HG03175 (cell line): Measurements from ENCODE around the gene GYG2.
"Not testable (repeated sequence)": the region's sequence is repeated elsewhere in the genome, so short reads cannot be mapped to it uniquely, and the experiment has no call there.

Experiments used
- ATAC-seq: cut with Tn5 transposase; IDR thresholded peaks from one replicate; pipeline ENCODE4 v1.9.1; 2021; ENCODE audit warnings: mild to moderate bottlenecking, moderate library complexity; ENCODE audit not compliant: unreplicated experiment

GYG2 gene

GRCh38 chrX:2812161-2812907 is 16.4 kb upstream of the GYG2 start:
- ATAC-seq, result not testable (repeated sequence)

DNA sequence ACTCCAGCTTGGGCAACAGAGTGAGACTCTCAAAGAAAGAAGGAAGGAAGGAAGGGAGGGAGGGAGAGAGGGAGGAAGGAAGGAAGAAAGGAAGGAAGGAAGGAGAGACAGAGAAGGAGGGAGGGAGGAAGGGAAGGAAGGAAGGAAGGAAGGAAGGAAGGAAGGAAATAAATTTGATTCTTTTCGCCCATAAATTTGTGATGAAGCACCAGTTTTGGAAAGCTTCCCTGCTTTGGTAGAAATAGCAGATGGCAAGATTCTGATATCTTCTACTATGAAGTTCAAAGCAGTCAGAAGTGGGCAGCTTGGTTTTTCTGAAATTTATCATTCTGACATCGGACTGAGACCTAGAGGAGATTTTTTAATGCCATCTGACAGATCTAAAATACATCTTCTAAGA is 11.7 kb upstream of the GYG2 start:
- no peak for ATAC-seq

DNA sequence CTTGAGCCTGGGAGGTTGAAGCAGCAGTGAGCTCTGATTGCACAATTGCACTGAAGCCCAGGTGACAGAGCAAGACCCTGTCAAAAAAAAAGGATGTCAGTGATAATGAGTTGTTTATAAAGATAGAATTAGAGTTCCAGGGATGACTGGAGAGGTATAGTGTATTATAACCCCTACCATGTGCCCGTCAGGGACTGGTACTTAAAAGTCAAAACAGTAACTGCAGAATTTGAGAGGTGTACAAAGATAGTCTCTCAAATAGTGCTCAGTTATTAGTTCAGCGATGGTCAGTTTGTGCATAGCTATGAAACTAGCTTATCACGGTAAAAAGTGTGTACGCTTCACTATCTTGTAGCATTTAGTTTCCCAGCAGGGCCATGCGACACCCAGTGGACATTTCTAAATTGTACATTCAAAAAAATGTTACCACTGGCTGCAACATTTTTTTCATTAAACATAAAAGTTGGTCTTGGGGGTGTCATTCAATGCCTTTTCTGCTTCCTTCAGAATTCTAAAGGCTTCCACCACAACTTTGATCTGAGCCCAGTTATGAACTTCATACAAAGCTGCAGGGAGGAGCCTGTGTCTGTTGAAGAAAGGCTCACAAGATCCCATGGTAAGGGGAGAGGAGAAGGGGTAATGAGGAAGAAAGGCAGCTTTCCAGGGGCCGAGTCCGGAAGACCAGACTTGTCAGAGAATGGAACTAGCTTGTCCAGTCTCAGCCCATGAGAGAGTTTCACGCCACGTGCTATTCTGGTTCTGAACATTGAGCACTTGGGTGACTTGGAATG is 9.2 kb upstream of the GYG2 start:
- ATAC-seq, result no peak

- ATAC-seq, result no peak
These were observed 8.5 kb upstream of the GYG2 start for GRCh38 chrX:2820136-2820771.

DNA sequence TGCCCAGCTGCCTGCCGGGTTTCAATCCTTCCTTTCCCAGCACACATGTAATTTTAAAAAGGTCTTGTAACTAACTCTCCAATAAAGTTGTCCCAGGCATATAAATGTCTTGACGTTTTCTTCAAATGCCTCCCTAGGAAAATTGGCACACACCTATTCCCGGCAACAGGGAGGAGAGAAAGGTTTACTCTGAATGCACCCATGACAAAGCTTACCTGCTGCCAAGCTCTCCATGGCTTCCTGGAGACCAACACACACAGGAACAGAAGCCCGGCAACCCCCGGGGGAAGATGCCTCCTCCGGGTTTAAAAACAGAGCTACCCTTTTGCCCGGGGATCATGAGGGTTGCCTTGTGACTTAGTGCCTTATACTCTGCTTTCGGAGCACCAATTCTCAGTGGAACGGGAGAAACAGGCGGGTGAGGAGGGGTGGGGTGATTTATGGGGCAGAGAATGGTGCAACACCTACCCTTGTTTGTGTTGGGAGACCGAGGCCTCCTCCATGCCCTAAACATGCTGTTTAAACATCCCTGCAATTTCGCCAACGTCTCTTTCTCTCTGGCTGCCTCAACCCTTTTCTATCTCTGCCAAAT is 4.8 kb upstream of the GYG2 start:
- no peak for ATAC-seq

DNA sequence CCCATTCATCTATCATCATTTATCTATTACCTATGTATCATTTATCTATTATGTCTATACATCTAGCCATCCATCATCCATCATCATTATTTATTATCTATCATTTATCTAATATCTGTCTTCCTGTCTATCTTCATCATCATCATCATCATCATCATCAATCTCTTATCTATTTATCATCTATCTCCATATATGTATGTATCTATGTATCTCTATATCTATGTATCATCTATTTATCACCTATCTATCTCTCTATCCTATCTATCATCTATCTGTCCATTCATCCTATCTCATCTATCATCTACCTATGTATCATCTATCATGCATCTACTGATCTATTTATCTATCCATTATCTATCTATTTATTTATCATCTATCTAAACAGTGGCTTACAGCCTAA is 3.8 kb upstream of the GYG2 start:
- no peak for ATAC-seq

DNA sequence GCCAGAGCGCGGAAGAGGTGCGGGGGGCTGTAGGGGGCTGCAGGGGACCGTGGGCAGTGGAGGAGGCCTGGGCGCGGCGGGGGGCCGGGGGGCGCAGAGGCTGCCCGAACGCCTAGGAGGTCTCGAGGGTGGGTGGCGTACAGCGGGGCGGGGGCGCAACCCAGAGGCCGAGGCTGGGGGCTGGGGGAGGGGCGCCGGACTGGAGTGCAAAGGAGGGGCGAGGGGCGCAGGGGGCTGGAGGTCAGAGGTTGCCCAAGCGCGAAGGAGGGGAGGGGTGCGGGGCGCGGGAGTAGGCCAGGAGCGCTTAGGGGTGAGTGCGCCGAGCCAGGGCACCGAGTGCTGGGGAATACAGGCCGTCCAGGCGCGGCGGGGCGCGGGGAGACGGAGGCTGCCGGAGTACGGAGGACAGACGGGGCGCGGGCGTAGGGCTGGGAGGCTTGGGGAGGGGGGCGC is 255 bp downstream of the GYG2 start:
- ATAC-seq, result no peak

GRCh38 chrX:2829469-2830246 is 928 bp downstream of the GYG2 start:
- ATAC-seq, result no peak

DNA sequence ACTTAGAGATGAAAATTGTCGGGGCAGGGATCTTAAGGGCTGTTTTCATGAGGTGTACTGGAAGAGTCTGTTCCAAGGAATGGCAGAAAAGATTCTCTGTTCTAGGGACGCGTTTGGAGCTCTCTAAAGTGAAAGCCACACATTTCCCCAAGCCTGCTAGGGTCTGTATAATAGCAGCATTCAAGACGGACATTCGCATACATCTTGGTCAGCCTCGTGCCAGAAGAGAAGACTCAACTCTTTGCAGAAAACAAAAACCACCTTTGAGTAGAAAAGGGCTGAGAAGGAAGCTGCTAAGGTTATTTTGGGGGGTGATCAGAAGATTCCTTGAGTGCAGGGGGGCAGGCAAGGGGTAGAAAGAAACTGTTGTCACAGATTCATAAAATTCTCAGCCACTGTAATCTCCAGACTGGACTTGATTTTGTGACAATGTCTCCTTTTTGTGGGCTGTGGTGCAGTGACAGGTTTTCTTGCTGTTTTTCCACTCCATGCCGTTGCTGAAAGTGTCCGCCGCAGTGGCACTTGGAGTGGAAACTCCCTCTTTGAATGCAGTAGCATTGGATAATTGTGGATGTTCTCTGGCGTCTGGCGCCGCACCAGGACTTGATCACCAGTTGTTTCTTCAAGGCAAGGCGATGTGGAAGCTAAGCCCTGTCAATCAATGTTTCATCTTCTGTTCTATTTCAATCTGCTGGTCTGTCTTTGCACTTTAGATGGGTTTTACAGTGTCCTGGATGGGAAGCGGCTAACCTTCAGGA is 2.9 kb downstream of the GYG2 start:
- no peak for ATAC-seq

- no peak for ATAC-seq
These were observed 9.2 kb downstream of the GYG2 start for GRCh38 chrX:2837961-2838360.

DNA sequence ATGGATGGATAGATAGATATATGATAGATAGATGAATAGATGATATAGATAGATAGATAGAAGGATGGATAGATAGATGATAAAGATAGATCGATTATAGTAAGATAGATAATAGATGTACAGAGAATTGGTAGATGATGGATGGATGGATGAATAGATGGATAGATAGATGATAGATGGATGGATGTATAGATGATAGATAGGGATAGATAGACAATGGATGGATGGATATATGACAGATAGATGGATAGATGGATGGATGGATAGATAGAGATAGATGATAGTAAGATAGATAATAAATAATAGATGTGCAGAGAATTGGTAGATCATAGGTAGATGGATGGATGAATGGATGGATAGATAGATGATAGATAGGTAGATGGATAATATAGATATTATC is 12.2 kb downstream of the GYG2 start:
- ATAC-seq, result no peak

- ATAC-seq, result no peak
These were observed 12.8 kb downstream of the GYG2 start for GRCh38 chrX:2841537-2841936.

DNA sequence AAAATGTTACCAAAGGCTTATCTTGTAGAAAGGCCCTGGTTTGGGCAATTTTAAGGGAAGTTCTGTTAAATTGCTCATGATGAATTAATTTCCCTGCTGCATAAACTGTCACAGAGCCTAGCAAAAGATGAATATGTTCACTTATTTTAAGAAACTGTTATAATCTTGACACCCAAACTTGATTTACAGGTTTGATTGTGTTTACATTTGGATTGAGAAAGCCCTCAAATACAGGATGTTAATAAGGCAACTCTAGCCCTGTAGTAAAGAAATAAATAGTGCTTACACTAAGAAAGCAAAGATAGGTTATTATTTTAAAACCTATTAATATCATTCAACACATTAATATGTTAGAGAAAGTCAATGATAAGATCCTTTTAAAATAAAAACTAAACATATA is 18.3 kb downstream of the GYG2 start:
- ATAC-seq, result no peak

DNA sequence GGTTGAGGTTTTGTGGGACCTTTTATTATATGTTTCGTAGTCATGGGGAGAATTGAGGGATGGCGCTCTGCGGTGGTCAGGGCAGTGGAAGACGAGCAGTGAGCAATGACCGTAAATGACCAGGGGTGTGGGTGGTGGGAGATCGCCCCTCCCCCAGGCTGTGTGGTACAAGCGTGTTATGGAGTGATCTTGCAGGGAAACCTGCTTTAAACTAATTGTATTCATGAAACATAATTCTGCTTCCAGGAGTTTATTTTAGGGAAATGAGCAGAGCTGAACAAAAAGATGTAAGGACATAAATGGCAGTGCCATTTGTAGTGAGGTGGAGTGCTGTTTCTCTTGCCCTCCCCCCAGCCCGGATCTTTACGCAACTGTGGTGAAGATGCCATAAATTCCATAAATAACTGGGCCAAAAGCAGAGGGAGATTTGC is 20.2 kb downstream of the GYG2 start:
- no peak for ATAC-seq

DNA sequence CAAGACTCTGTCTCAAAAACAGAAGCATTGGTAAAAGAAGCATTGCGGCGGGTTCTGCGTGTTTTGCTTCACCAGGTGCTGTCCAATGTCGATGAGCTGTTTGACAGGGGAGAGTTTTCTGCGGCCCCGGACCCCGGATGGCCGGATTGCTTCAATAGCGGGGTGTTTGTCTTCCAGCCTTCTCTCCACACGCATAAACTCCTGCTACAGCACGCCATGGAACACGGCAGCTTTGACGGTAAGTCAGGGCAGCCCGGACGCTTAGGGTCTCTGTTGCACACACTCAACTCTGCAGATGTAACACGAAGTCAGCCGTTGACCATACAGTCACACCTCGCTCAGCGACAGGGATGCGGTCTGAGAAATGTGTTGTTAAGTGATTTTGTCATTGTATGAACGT is 26.2 kb downstream of the GYG2 start:
- no peak for ATAC-seq

GRCh38 chrX:2855761-2856160 is 27.0 kb downstream of the GYG2 start:
- ATAC-seq, result no peak

DNA sequence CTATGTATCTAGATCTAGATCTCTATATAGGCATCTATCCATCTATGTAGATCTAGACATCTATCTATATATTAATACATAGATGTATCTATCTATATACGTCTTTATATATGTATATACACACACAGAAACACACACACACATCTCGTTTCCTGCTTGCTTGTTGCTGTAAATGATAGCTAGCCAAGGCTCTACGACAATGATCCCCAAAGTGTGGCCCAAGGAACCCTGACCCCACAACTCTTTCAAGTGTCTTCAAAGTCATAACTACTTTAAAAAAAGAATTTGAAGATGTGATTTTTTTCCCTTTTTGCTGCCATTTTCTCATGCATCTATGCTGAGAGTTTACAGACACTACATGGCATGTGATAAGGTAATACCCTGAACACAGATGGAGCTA is 28.8 kb downstream of the GYG2 start:
- no peak for ATAC-seq

- ATAC-seq, result no peak
These were observed 30.6 kb downstream of the GYG2 start for GRCh38 chrX:2859197-2859797.

DNA sequence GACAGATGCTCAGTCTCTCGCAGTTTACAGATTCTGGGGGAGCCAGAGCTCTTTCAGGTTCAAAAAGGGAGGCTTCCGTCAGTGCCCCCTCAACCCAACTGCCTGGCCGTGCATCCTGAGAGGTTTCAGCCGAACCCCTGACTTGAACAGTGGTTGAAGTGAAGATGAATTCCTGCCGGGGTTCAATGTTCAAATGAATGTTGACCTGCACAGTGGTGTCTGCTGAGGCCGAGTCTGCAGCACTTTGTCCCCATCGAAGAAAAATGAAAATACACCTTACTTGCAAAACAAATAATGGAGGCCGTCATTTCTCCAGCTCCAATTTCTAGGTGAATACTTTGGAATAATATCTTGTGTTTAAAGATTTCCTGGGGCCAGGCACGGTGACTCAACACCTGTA is 33.7 kb downstream of the GYG2 start:
- ATAC-seq, result no peak

DNA sequence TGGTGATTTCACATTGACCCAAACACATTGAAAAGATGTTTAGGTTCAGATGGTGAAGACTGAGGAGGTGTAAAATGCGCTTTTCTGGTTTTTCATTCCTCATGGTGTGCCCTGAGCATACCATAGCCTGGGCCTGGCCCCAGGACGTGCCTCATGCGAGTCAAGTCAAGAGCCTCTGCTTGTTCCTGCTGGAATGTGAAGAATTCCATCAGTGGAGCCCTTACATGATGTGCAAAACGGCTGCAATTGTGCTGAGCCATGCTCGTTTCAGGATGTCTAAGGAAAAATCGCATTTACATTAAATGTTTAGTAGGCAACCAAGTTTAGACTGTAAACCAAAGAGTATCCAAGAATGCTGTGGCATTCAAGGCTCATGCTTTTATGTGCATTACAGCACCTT is 34.9 kb downstream of the GYG2 start:
- no peak for ATAC-seq
